ENCODE measurements around the gene KIF21A.

GRCh38 chr12:39341179-39341578 lies 101.7 kb downstream of the KIF21A start:
- TF ChIP-seq, protein P1, sequence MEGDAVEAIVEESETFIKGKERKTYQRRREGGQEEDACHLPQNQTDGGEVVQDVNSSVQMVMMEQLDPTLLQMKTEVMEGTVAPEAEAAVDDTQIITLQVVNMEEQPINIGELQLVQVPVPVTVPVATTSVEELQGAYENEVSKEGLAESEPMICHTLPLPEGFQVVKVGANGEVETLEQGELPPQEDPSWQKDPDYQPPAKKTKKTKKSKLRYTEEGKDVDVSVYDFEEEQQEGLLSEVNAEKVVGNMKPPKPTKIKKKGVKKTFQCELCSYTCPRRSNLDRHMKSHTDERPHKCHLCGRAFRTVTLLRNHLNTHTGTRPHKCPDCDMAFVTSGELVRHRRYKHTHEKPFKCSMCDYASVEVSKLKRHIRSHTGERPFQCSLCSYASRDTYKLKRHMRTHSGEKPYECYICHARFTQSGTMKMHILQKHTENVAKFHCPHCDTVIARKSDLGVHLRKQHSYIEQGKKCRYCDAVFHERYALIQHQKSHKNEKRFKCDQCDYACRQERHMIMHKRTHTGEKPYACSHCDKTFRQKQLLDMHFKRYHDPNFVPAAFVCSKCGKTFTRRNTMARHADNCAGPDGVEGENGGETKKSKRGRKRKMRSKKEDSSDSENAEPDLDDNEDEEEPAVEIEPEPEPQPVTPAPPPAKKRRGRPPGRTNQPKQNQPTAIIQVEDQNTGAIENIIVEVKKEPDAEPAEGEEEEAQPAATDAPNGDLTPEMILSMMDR (conservative IDR thresholded peaks at IDR 0.05; ENCODE audit: low read depth, low read length) = no peak
- TF ChIP-seq EZH2 (IDR thresholded peaks at IDR 0.05; ENCODE audit: borderline replicate concordance, low read depth, low read length, poor library complexity, severe bottlenecking) = no peak
